ENCODE measurements around the gene FANCB. TPM values are rescaled to one million over a fixed set of nuclear protein-coding genes. Genes with fewer than 3 reads are reported as not detected.

FANCB gene
- total and polyA plus RNA-seq, 2 of the 13 experiments (the other 11 are each of a cell fraction or from before 2014, with no cell fraction given), result 1.0 to 5.8 TPM

DNA sequence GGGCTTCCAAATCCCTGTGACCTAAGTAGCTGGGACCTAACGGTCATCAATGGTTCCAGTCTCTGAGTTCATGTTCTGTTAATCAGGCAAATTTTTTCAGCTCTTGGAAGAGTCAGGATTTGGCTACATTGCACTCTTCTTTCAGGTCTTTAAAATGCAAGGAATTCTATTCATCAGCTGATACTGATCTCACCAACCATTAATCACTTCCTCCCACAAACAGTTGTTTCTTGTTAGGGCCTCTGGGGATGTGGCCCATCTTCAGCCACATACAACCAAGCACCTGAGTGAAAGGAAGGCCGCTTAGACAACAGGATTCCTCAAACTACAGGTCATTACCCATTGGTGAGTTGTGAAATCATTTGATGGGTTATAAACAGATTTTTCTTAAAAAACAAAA, 71.7 kb downstream of the FANCB start:
- FAIRE-seq, result no peak
- Histone ChIP-seq H3K9me3 (ENCODE audit: low read length) (no peaks in the 10 kb centered on the region), H2AFZ (ENCODE audit: low read length) (no peak overlapping the region), H3K9ac (ENCODE audit: insufficient read depth, low read depth, low read length) (no peak overlapping the region), H3K27ac (ENCODE audit: extremely low read length, insufficient read depth, low read length) (no peak overlapping the region), H3K27me3 (ENCODE audit: control insufficient read depth in 1 of 2, insufficient read depth in 2 of 2, low read length in 2 of 2) (no peaks in the 10 kb centered on the region), H3K79me2 (ENCODE audit: insufficient read depth, low read length) (no peaks in the 10 kb centered on the region), H4K20me1 (ENCODE audit: insufficient read depth, low read length) (no peaks in the 10 kb centered on the region), H3K36me3 (replicated peaks in 1 of 2; ENCODE audit: control insufficient read depth in 1 of 2, insufficient read depth in 2 of 2, low read length in 2 of 2) (no peaks in the 10 kb centered on the region), H3K4me2 (ENCODE audit: low read depth, low read length) (no peak overlapping the region), H3K4me1 (ENCODE audit: insufficient read depth, low read length) (no peaks in the 10 kb centered on the region), H3K4me3 (replicated peaks in 1 of 3; ENCODE audit: insufficient read depth in 1 of 3, low read depth in 2 of 3, low read length in 3 of 3) (no peak overlapping the region)
- DNase-seq (ENCODE audit: low spot score), result no peak
- intact Hi-C loops (cut with micrococcal nuclease; ENCODE audit: unreplicated experiment), result no loop called here
- in situ Hi-C loops (cut with HindIII; ENCODE audit: extremely low pct_ligation_motif_present, low pct_unique_long_range_greater_than_20kb), result no loop called here
- TF ChIP-seq STAT5B (CRISPR knock-in tag; IDR thresholded peaks at IDR 0.05), result no peak
- TF ChIP-seq FIP1L1 (IDR thresholded peaks at IDR 0.05; ENCODE audit: borderline replicate concordance, insufficient read depth, low read depth, low read length), result no peak
- no peak for TF ChIP-seq HIVEP1 (CRISPR knock-in tag; IDR thresholded peaks at IDR 0.05)
- TF ChIP-seq FOXA1 (IDR thresholded peaks at IDR 0.05), result no peak
- TF ChIP-seq FOXA1 (CRISPR knock-in tag; IDR thresholded peaks at IDR 0.05), result no peak
- no peak for TF ChIP-seq ZMYM4 (CRISPR knock-in tag; IDR thresholded peaks at IDR 0.05)
- TF ChIP-seq, protein P1, sequence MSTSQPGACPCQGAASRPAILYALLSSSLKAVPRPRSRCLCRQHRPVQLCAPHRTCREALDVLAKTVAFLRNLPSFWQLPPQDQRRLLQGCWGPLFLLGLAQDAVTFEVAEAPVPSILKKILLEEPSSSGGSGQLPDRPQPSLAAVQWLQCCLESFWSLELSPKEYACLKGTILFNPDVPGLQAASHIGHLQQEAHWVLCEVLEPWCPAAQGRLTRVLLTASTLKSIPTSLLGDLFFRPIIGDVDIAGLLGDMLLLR (CRISPR knock-in tag; IDR thresholded peaks at IDR 0.05), result no peak
- no peak for TF ChIP-seq ARNT2 (CRISPR knock-in tag; IDR thresholded peaks at IDR 0.05; ENCODE audit: low read depth)
- TF ChIP-seq ZNF430 (CRISPR knock-in tag; IDR thresholded peaks at IDR 0.05), result no peak
- no peak for TF ChIP-seq ZSCAN12 (CRISPR knock-in tag; IDR thresholded peaks at IDR 0.05)
- no peak for TF ChIP-seq IRF2 (CRISPR knock-in tag; IDR thresholded peaks at IDR 0.05)
- TF ChIP-seq SP4 (CRISPR knock-in tag; IDR thresholded peaks at IDR 0.05), result no peak
- TF ChIP-seq ZNF605 (CRISPR knock-in tag; IDR thresholded peaks at IDR 0.05), result no peak
- no peak for TF ChIP-seq NFE2L2 (IDR thresholded peaks at IDR 0.05; ENCODE audit: low read length)
- no peak for TF ChIP-seq MTA3 (CRISPR knock-in tag; IDR thresholded peaks at IDR 0.05)
- TF ChIP-seq TAF15 (IDR thresholded peaks at IDR 0.05; ENCODE audit: low read depth, low read length, poor library complexity, severe bottlenecking), result no peak
- TF ChIP-seq ZNF460 (CRISPR knock-in tag; IDR thresholded peaks at IDR 0.05; ENCODE audit: borderline replicate concordance), result no peak
- no peak for ATAC-seq
- ChIA-PET CTCF (ENCODE audit: low intra/inter-chr PET ratio, low total read pairs) (no interaction called here), POLR2A (no interaction called here)
- no TSS peak for BruUV-seq (replicated peaks)
- WGBS (ENCODE audit: low lambda C conversion rate), result 57% methylated on average over 1 of the region's 2 CpGs
